Cortex of kidney (tissue), 1 donor: ENCODE measurements around the gene NHS.
"Not testable (repeated sequence)": the region's sequence is repeated elsewhere in the genome, so short reads cannot be mapped to it uniquely, and the experiment has no call there.

ENCODE experiments used
- DNase-seq: peaks from one replicate; lab custom pipeline; 2025; lab: John Stamatoyannopoulos, UW

Gene NHS

DNA sequence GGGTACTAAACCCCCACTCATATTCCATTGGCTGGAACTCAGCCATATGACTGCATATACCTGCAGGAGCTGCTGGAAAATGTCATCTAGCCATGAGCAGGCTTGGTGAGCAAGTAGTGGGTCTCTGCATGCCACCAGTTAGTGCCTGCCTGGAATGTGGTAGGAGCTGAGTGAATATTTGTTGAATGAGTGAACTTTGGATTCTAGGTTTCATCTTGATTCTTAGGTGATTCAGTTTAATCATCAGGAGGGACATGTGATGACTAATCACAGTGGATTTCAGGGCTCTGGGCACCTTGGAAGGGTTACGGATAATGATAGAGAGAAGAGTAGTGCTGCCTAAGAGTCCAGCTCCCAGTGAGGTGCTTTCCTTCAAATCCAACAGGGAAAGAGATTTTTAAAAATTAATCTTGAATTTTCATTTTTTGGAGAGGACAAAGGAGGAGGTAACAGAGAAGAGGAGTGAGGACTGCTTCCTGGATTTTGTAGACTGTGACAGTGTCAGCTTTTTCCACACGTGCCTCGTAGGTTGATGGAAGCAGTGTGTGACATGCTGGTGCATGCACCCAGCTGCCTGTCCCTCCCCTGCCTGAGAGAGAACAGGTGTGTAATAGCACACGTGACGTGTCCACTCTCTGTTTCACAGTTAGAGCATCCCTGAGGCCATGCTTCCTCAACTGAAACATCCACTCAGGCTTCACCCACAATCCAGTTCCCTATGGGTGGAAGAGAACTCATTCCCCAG lies 30.4 kb downstream of the NHS start:
- no peak for DNase-seq

DNA sequence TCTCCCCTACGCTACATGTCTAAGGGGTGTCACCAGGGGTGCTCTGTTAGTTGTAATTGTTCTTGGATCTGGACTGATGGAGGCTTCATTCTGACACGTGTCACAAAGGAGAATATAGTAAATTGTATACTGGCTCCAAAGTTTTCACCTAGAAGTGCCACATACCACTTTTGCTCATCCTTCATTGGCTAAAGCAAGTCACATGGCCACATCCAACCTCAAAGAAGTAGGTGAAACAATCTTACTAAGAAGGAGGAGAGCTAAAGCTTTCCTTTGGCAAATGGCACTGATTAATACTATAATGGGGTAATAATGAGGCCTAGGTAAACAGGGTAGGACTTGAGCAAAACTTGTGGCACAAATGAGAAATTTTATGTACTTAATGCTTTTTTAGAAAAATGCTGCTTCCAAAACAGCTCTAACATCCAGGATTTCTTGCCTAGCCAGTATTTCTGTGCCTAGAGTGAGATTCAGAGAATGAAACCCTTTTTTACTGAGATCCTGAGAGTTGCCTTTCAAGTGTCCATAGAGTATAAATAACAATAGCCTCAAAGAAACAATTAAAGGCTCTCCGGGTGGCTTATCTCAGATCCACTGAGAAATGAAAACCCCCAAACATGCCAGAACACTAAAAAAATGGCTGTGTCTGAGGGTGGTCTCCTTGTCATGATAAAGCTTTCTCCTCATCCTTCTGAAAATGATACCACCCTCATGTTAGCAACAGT lies 34.7 kb downstream of the NHS start:
- no peak for DNase-seq

DNA sequence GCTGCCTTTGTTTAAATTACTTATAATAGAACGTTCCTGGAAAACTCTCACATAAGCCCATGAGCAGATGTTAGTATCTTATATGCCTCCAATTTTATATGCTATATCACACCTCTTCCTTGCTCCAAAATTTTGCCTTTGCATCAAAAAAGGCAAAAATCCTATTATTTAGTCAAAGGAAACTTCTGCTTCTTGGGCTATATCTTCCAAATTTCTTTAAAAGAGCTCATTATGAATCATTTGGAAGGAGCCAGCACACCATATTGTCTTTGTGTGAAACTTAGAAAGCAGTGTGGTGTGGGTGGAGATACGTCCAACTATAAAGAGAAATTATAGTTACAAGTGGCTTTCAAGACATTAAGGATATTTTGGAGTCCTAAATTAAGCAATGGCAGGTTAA lies 35.7 kb downstream of the NHS start:
- no peak for DNase-seq

- no peak for DNase-seq
Measured at GRCh38 chrX:17411205-17411604, 36.2 kb downstream of the NHS start.

DNA sequence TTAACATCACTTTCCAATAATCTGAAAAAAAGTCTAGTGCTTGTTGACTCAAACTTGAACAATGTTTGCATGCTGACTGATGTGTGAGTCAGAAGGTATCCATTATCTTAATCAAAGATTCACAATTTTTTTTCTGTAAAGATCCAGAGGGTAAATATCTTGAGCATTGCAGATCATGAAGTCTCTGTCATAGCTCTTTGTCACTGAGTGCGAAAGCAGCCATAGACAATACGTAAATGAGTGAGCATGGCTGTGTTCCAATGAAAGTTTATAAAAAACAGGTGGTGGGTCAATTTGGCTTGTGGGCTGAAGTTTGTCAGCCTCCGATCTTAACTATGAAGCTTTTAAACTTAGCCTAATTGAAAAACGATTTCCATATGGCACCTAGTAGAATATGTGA lies 37.7 kb downstream of the NHS start:
- no peak for DNase-seq

DNA sequence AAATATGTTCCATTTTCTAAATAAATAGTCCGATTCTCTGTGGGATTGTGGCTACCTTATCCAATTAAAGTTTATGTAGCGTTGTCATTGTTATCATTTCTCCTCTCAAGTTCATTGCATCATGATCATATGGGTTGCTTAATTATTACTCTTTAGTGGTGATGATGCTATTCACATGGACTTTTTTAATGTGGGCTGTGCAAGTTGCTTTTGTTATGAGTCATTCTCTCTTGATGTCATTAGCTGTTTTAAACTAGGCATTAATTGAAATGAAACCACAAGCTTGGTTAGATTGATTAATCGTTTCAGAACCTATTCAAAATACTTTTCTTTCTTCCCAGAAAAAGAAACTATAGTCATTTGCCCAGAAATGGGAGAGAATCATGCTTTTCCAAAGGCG lies 38.2 kb downstream of the NHS start:
- DNase-seq = no peak

DNA sequence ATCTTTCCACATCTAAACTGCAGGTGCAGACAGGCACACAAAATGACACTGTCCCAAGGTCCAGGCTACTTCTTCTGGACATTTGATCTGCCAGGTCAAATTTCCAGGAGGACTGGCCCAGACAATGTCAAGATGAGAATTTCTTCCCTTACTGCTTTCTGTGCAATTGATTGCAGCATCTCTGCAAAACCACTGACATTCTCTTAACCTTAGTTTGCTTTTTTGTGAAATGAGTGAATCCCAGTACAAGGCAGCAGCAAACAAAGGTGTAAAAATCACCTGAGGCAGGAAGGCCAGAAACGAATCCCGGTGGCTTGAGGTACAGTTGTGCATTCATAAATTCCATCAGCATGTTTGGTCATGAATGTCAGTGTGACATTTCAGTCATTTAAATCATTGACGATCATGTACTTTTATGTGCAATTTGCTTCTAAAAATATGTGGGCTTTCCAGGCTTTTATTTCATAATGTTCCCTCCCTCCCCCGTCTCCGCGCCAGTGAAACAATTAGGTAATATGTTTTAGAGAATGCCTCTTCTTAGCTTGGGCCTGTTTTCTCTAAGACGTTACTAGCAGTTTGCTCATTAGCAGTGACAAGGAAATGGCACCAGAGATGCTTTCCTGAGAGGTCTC lies 39.1 kb downstream of the NHS start:
- no peak for DNase-seq

DNA sequence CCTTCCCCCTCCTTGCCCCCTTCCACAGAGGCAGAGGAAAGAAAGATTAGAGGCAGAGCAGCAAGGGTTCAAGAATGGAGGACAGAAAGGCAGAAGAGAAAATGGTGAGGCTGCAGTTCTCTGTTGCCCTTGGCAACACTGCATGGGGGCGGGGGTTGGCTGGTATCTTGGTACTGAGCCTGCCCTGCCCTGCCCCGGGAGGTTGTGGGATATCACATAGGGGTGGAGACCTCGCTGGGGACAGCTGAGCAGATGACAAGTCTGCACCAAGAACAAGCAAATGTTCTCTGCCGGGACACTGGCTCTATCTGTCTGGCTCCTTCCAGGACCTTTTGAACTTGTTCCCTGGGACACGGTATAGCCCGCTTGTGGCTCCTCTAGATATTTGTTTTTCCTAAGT lies 39.8 kb downstream of the NHS start:
- no peak for DNase-seq

- DNase-seq = no peak
Measured at GRCh38 chrX:17415242-17415810, 40.3 kb downstream of the NHS start.

DNA sequence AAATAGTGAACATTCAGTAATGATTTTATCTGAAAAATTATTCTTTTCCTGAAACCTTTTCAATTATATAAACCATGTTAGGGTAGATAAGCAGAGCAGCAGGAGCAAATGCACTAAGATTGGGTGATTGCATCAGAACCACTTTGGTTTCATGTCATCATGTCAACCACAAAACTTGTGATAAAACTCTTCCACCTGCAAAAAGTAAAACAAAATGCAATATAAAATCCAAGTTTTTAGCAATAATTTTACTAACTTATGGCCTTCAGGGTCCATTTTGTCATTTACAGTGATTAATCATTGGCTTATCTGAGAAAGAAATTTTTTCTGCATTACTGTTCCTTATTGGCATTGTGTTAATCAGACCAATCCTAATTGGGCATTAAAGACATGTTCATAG lies 42.4 kb downstream of the NHS start:
- no peak for DNase-seq

- DNase-seq = no peak
Measured at GRCh38 chrX:17425136-17425535, 50.1 kb downstream of the NHS start.

DNA sequence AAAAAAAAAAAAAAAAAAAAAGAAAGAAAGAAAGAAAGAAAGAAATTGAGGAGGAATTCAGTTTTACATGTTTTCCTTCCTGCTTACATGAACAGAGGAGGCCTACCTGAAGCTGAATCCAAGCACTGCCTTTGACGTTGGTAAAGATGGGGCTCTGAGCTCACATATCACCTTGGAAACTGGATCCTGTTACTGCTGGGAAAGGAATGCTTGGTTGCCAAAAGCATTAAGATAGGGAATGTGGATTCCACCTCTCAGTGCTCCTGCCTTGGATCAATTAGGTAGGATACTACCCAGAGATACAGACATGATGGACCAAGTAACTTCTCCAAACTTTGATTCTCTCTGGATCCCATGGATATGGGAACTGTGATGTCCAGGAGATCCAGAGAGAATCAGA lies 50.6 kb downstream of the NHS start:
- no peak for DNase-seq

DNA sequence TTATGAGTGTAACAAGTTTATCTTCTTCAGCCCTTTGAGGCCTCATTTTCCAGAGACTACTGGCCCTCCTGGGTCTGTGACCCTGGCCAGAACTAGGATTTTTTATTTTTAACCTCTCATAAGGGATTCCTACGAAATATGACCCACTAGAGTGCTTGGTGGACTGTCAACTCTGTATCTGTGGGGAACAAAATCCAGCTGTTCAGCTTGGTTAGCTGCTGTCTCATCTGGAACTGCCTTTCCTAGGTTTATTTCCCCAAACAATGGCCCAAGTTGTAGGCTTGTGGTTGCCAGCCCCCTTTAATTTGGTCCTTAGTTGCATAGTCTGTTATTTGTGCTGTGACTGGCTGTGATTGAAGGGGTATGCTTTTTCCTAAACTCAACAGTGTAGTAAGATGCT lies 56.2 kb downstream of the NHS start:
- DNase-seq = no peak

GRCh38 chrX:17432158-17432557 lies 57.2 kb downstream of the NHS start:
- DNase-seq = no peak

DNA sequence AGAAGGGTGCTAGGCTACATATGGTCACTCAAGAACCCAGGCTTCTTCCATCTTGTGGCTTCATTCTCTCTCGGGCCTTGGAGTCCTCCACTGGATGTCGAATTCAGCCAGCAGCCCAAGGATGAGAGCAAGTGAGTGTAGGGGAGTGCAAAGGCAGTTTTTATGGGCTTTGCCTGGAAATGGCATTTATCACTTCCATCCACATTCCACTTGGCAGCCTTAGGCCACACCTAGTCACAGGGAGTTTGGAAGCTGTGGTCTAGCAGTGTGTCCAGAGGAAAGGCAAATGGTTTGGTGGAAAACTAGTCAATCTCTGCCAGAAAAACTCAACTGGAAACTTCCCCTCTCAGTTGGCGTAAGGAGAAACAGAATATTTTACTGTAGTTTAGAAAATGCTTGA lies 59.0 kb downstream of the NHS start:
- DNase-seq = no peak

GRCh38 chrX:17435476-17435875 lies 60.5 kb downstream of the NHS start:
- no peak for DNase-seq

DNA sequence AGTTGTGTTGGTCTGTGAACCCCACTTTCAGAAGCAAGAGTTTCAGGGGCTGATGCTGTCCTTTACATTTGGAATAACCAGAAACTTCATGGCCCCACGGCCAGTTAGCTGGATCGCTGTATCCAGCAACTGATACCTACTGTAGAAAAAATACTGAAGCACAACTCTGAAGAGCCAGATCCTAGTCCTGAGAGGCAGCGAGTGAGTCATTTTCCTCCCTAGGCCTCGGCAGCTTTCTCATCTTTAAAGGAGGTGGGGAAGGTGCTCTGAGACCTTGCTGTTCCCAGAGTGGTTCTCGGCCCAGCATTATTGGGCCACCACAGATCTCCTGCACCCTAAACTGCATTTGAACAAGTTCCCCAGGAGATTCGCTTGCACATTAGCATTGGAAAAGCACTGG lies 63.2 kb downstream of the NHS start:
- no peak for DNase-seq

DNA sequence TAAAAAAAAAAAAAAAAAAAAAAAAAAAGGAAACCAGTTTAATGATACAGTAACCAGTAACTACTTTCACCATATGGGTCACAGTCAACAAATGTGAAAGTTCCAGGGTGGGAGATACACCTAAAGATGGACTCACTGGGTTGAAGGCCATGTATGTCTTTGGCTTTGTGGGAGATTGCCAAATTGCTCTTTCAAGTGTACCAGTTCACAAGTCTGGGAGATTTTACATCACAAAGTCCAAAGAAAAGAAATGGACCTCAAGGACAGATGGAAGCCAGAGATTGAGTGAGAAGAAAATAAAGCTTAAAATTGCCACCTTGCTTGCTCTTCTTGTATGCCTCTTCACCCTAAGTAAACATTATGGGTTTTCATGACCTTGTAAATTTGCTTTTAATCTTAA lies 65.3 kb downstream of the NHS start:
- DNase-seq = no peak

GRCh38 chrX:17440836-17441235 lies 65.8 kb downstream of the NHS start:
- no peak for DNase-seq

- no peak for DNase-seq
Measured at GRCh38 chrX:17441965-17442364, 67.0 kb downstream of the NHS start.

GRCh38 chrX:17442898-17443297 lies 67.9 kb downstream of the NHS start:
- DNase-seq = no peak

- DNase-seq = no peak
Measured at GRCh38 chrX:17443556-17443955, 68.6 kb downstream of the NHS start.

DNA sequence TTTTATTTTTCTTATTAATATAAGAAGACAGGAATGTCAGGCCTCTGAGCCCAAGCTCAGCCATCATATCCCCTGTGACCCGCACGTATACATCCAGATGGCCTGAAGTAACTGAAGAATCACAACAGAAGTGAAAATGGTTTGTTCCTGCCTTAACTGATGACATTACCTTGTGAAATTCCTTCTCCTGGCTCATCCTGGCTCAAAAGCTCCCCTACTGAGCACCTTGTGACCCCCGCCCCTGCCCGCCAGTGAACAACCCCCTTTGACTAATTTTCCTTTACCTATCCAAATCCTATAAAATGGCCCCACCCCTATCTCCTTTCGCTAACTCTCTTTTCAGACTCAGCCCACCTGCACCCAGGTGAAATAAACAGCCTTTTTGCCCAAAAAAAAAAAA lies 71.3 kb downstream of the NHS start:
- not testable (repeated sequence) for DNase-seq
